ENCODE data around the gene CDC42SE2.

The CDC42SE2 gene

GRCh38 chr5:131263648-131264450 lies at the start of gene CDC42SE2:
CDC42SE2 (plus strand) TSS chr5:131264053; CDS start chr5:131359494, 95,441 bp downstream.
- DNase-seq = peak; percentile 80

GRCh38 chr5:131214609-131215227 lies 49.1 kb upstream of the CDC42SE2 start:
- no peak for DNase-seq

- DNase-seq = no peak
These were observed 46.1 kb upstream of the CDC42SE2 start for GRCh38 chr5:131217791-131218190.

- no peak for DNase-seq
These were observed 45.5 kb upstream of the CDC42SE2 start for GRCh38 chr5:131218392-131218791.

- DNase-seq = no peak
These were observed 43.3 kb upstream of the CDC42SE2 start for GRCh38 chr5:131220566-131220965.

- DNase-seq = no peak
These were observed 42.7 kb upstream of the CDC42SE2 start for GRCh38 chr5:131221008-131221703.

GRCh38 chr5:131221888-131222287 lies 42.0 kb upstream of the CDC42SE2 start:
- DNase-seq = no peak

- no peak for DNase-seq
These were observed 41.1 kb upstream of the CDC42SE2 start for GRCh38 chr5:131222731-131223130.

- DNase-seq = no peak
These were observed 40.0 kb upstream of the CDC42SE2 start for GRCh38 chr5:131223751-131224386.

GRCh38 chr5:131224387-131225201 lies 39.3 kb upstream of the CDC42SE2 start:
- no peak for DNase-seq

- no peak for DNase-seq
These were observed 38.4 kb upstream of the CDC42SE2 start for GRCh38 chr5:131225282-131225974.

- no peak for DNase-seq
These were observed 37.0 kb upstream of the CDC42SE2 start for GRCh38 chr5:131226899-131227298.

GRCh38 chr5:131228646-131229045 lies 35.2 kb upstream of the CDC42SE2 start:
- no peak for DNase-seq

- no peak for DNase-seq
These were observed 34.2 kb upstream of the CDC42SE2 start for GRCh38 chr5:131229623-131230022.

- DNase-seq = no peak
These were observed 33.4 kb upstream of the CDC42SE2 start for GRCh38 chr5:131230406-131230805.

GRCh38 chr5:131239686-131240085 lies 24.2 kb upstream of the CDC42SE2 start:
- DNase-seq = no peak

GRCh38 chr5:131242728-131243255 lies 21.1 kb upstream of the CDC42SE2 start:
- no peak for DNase-seq

GRCh38 chr5:131245312-131245711 lies 18.5 kb upstream of the CDC42SE2 start:
- no peak for DNase-seq

GRCh38 chr5:131245948-131246347 lies 17.9 kb upstream of the CDC42SE2 start:
- no peak for DNase-seq

GRCh38 chr5:131246504-131246903 lies 17.3 kb upstream of the CDC42SE2 start:
- no peak for DNase-seq

- no peak for DNase-seq
These were observed 12.9 kb upstream of the CDC42SE2 start for GRCh38 chr5:131250751-131251475.

All from stimulated activated CD4-positive, alpha-beta T cell treated with anti-CD3 and anti-CD28 coated beads, Interleukin-1b, Interleukin-23, amount 100 ng/mL, for 48 hours (primary cell).